Posterior cingulate gyrus (tissue), 11 donors: ENCODE results near the gene IRGQ.
A peak's percentile ranks its signal among the peaks of the same experiment; 100 is the strongest.
"Not testable (repeated sequence)": the region's sequence is repeated elsewhere in the genome, so short reads cannot be mapped to it uniquely, and the experiment has no call there.

Experiments used
- DNase-seq, 10 donors: peaks; one replicate each; pipeline versions ENCODE4 v3.0.0 to v3.0.0-alpha.2; 2020 to 2021; ENCODE audit warnings: mixed read lengths in 3 of 10
- intact Hi-C: fragments of 100-400 bp; cut with DNase I; formaldehyde crosslinking; loops from one replicate; pipeline ENCODE4 v1.15.1; 2023

Gene IRGQ

GRCh38 chr19:43600326-43600725, 4.4 kb upstream of the IRGQ start:
- DNase-seq, intact Hi-C loops: not testable (repeated sequence)

GRCh38 chr19:43599635-43600295, 3.8 kb upstream of the IRGQ start:
- intact Hi-C loops: loop anchor here (2.0 to 5.0 kb wide), 2 partner anchors 53 to 62 kb away; no protein-coding TSS in a partner anchor
- DNase-seq: no peak

GRCh38 chr19:43598445-43599240, 2.7 kb upstream of the IRGQ start:
- no peak for DNase-seq
- intact Hi-C loops: loop anchor here (2.0 to 5.0 kb wide), 2 partner anchors 54 to 61 kb away; no protein-coding TSS in a partner anchor

- intact Hi-C loops: loop anchor here (2.0 to 5.0 kb wide), 2 partner anchors 55 to 61 kb away; no protein-coding TSS in a partner anchor
- no peak for DNase-seq
These were observed 1.9 kb upstream of the IRGQ start for GRCh38 chr19:43597876-43598275.

GRCh38 chr19:43596842-43597461, 1.0 kb upstream of the IRGQ start:
- intact Hi-C loops: loop anchor here (1.0 to 5.0 kb wide), 2 partner anchors 22 to 60 kb away; partner anchors contain the start of genes PINLYP and XRCC1
- peak in 1 of 10 donors; percentile 9 for DNase-seq

GRCh38 chr19:43595605-43595998, 332 bp downstream of the IRGQ start:
- peak in 1 of 10 donors; percentile 71 for DNase-seq

GRCh38 chr19:43594710-43595604, 977 bp downstream of the IRGQ start:
- intact Hi-C loops: loop anchor here (5.0 kb wide), 1 partner anchor 58 kb away; no protein-coding TSS in a partner anchor
- DNase-seq: peak in 7 of 10 donors; percentile 28 to 92 (median 45)

More at GRCh38 chr19:43595605-43595998, 332 bp downstream of the IRGQ start:
- intact Hi-C loops: loop anchor here (5.0 kb wide), 1 partner anchor 58 kb away; no protein-coding TSS in a partner anchor

- intact Hi-C loops: no loop called here
- no peak for DNase-seq
These were observed 1.7 kb downstream of the IRGQ start for GRCh38 chr19:43594081-43594697.

GRCh38 chr19:43592800-43593350, 3.1 kb downstream of the IRGQ start:
- intact Hi-C loops: no loop called here
- peak in 2 of 10 donors; percentile 69 to 71 for DNase-seq

GRCh38 chr19:43591904-43592772, 3.8 kb downstream of the IRGQ start:
- peak in 3 of 10 donors; percentile 14 to 85 (median 76) for DNase-seq
- intact Hi-C loops: no loop called here

- peak in 1 of 10 donors; percentile 67 for DNase-seq
- intact Hi-C loops: no loop called here
These were observed 6.3 kb downstream of the IRGQ start for GRCh38 chr19:43589678-43590077.

GRCh38 chr19:43589277-43589676, 6.7 kb downstream of the IRGQ start:
- intact Hi-C loops: no loop called here
- DNase-seq: peak in 1 of 10 donors; percentile 22

GRCh38 chr19:43587029-43587428, 8.9 kb downstream of the IRGQ start:
- peak in 1 of 10 donors; percentile 10 for DNase-seq
- intact Hi-C loops: not testable (repeated sequence)

GRCh38 chr19:43586346-43586745, 9.6 kb downstream of the IRGQ start:
- DNase-seq: no peak
- intact Hi-C loops: no loop called here

GRCh38 chr19:43584484-43584883, 11.4 kb downstream of the IRGQ start:
- peak in 1 of 10 donors; percentile 6 for DNase-seq
- intact Hi-C loops: no loop called here

GRCh38 chr19:43582495-43582894, 13.4 kb downstream of the IRGQ start:
- intact Hi-C loops: no loop called here
- DNase-seq: no peak

GRCh38 chr19:43581467-43581866, 14.5 kb downstream of the IRGQ start:
- intact Hi-C loops: no loop called here
- no peak for DNase-seq

- peak in 1 of 10 donors; percentile 18 for DNase-seq
- intact Hi-C loops: no loop called here
These were observed 17.1 kb downstream of the IRGQ start for GRCh38 chr19:43578787-43579186.
